NB4 (cell line): ENCODE results near the gene ADTRP.

ENCODE experiments used
- DNase-seq: peaks from one replicate; pipeline ENCODE4 v3.0.0; 2010; ENCODE audit warnings: low read depth
- H3K4me3 ChIP-seq: one replicate; pipeline ENCODE4 v1.5.1; 2011; ENCODE audit warnings: mild to moderate bottlenecking, low read depth, low read length, moderate library complexity
- MAX ChIP-seq: IDR thresholded peaks from 2 replicates; pipeline ENCODE4 v1.6.1; 2011; ENCODE audit warnings: low read depth, low read length
- MYC ChIP-seq: IDR thresholded peaks from 2 replicates; pipeline ENCODE4 v1.6.1; 2011; ENCODE audit warnings: low read depth, low read length
- POLR2A ChIP-seq: IDR thresholded peaks from 2 replicates; pipeline ENCODE4 v1.6.1; 2011; ENCODE audit warnings: mild to moderate bottlenecking; ENCODE audit not compliant: insufficient read length; ENCODE audit errors: extremely low read depth
- TF ChIP-seq, protein P1 (sequence below): IDR thresholded peaks from one replicate; pipeline ENCODE4 v1.5.1; 2012; ENCODE audit warnings: low read depth, low read length

Gene ADTRP

DNA sequence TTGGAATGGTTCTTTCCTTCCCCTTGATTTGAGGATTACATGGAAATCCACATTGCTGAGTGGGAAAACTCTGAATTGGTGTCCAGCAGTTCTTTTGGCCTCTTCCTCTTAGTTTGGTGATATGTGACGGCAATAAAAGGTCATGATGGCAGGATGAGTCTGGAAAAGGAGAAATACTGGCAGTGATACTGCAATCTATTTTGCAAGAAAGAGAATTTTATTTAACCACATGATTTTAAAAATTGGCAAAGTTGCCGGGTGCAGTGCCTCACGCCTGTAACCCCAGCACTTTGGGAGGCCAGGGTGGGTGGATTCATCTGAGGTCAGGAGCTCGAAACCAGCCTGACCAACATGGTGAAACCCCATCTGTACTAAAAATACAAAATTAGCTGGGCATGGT, 73.1 kb downstream of the ADTRP start:
- TF ChIP-seq MYC (no peak), POLR2A (no peak), MAX (no peak)
- TF ChIP-seq, protein P1, sequence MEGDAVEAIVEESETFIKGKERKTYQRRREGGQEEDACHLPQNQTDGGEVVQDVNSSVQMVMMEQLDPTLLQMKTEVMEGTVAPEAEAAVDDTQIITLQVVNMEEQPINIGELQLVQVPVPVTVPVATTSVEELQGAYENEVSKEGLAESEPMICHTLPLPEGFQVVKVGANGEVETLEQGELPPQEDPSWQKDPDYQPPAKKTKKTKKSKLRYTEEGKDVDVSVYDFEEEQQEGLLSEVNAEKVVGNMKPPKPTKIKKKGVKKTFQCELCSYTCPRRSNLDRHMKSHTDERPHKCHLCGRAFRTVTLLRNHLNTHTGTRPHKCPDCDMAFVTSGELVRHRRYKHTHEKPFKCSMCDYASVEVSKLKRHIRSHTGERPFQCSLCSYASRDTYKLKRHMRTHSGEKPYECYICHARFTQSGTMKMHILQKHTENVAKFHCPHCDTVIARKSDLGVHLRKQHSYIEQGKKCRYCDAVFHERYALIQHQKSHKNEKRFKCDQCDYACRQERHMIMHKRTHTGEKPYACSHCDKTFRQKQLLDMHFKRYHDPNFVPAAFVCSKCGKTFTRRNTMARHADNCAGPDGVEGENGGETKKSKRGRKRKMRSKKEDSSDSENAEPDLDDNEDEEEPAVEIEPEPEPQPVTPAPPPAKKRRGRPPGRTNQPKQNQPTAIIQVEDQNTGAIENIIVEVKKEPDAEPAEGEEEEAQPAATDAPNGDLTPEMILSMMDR, result no peak
- H3K4me3 ChIP-seq, result no peak overlapping the region
- DNase-seq, result no peak

GRCh38 chr6:11705069-11705468, 73.5 kb downstream of the ADTRP start:
- no peak overlapping the region for H3K4me3 ChIP-seq
- no peak for DNase-seq
- TF ChIP-seq POLR2A, result no peak
- no peak for TF ChIP-seq MYC
- TF ChIP-seq, protein P1, result no peak
- no peak for TF ChIP-seq MAX

- no peak for DNase-seq
- no peak overlapping the region for H3K4me3 ChIP-seq
- TF ChIP-seq MAX, result no peak
Observed at GRCh38 chr6:11703725-11704124, 74.9 kb downstream of the ADTRP start.

DNA sequence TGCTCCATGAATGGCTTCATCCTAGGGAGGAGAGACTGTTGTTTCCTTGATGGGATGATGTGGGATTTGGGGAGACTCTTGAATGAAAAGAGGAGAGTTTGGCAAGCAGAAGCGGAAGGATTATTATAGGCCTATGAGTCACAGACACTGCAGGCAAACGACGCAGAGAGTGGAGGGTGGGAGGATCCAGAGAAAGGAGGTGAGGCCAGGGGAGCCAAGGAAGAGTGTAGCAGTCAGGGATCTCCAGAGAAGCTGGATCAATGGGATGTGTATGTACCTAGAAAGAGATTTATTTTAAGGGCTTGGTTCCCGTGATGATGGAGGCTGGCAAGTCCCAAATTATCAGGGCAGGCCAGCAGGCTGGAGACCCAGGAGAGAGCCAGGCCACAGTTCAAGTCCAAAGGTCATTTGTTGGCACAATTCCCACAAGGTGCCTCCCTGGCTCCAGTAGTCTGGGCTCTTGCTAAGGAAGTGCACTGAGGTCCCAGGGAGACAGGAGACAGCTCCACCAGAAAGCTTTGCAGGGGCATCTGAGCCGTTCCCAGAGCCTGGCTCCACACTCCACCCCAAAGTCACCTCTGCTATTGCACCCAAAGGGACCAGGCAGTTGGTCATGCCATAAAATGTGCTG, 76.0 kb downstream of the ADTRP start:
- no peak overlapping the region for H3K4me3 ChIP-seq
- DNase-seq, result no peak

GRCh38 chr6:11702089-11702488, 76.5 kb downstream of the ADTRP start:
- TF ChIP-seq MAX (no peak), POLR2A (no peak), MYC (no peak)
- TF ChIP-seq, protein P1, result no peak
- DNase-seq, result peak; percentile 28
- no peak overlapping the region for H3K4me3 ChIP-seq

More for the DNA sequence above, 76.0 kb downstream of the ADTRP start:
- TF ChIP-seq MYC, result no peak
- TF ChIP-seq MAX, result no peak
- TF ChIP-seq, protein P1, result no peak

DNA sequence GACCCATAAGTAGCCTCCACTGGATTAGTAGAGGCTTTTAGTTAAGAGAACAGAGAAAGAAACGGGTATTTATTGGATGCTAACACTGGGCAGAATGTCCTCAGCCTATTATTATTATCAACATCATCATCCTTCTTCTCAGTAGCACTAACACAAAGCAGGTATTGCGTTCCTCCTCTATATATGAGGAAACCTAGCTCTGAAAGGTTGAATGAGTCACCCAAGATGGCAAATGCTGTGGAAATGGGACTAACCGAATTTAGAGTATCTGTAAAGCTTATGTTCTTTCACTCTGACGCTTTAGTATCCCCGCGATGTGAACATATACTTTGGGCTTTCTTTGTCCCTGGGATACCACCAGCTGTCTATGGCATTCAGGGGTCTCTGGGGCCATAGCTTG, 77.0 kb downstream of the ADTRP start:
- TF ChIP-seq, protein P1, result no peak
- TF ChIP-seq MYC, result no peak
- TF ChIP-seq MAX, result no peak
- no peak for TF ChIP-seq POLR2A
- no peak overlapping the region for H3K4me3 ChIP-seq
- no peak for DNase-seq
